ENCODE data around the gene PRDX3. TPM values are rescaled to one million over a fixed set of nuclear protein-coding genes. Genes with fewer than 3 reads are reported as not detected.
"Not testable (repeated sequence)": the region's sequence is repeated elsewhere in the genome, so short reads cannot be mapped to it uniquely, and the experiment has no call there.

Gene PRDX3
- total RNA-seq, 2 donors from 2014 or later = 222 to 246 TPM

DNA sequence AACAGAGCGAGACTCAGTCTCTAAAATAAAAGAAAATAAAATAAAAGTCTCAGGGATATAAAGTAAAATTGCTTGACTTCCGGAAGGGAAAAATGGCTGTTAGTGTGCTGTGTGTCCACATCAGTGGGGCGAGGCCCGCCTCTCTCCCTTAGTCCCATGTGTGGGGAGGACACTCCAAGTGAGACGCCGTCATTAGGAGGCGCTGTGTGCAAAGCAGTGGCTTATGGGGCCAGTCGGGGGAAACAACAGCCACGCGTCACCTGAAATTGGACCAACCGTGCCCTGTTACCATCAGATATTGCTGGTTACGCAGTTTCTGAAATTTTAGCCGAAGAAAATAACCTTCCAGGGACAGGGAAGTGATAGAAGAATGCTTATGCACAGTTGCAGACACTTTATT lies 28.9 kb downstream of the PRDX3 start:
- Mint-ChIP-seq H3K27ac (no peak overlapping the region), H3K36me3 (peaks cover 13 to 15% of the 10 kb centered on the region in 2 donors), H3K9me3 (no peaks in the 10 kb centered on the region)
- ATAC-seq = no peak
- DNase-seq (ENCODE audit: low spot score in 2 of 2) = peak in 1 of 2 donors; percentile 33

GRCh38 chr10:119149157-119149556 lies 29.5 kb downstream of the PRDX3 start:
- DNase-seq (ENCODE audit: low spot score in 2 of 2) (no peak), ATAC-seq (no peak)
- Mint-ChIP-seq H3K9me3 (no peaks in the 10 kb centered on the region), H3K36me3 (peaks cover 9 to 13% of the 10 kb centered on the region in 2 donors), H3K27ac (no peak overlapping the region)

GRCh38 chr10:119143657-119144056 lies 35.0 kb downstream of the PRDX3 start:
- no peak overlapping the region for H3K27ac Mint-ChIP-seq
- H3K36me3 Mint-ChIP-seq = no peaks in the 10 kb centered on the region
- ATAC-seq (no peak), DNase-seq (ENCODE audit: low spot score in 2 of 2) (no peak)
- H3K9me3 Mint-ChIP-seq = no peaks in the 10 kb centered on the region

GRCh38 chr10:119140603-119141245 lies 37.9 kb downstream of the PRDX3 start:
- DNase-seq (ENCODE audit: low spot score in 2 of 2) (no peak), ATAC-seq (no peak)
- no peaks in the 10 kb centered on the region for H3K9me3 Mint-ChIP-seq
- no peak overlapping the region for H3K27ac Mint-ChIP-seq
- H3K36me3 Mint-ChIP-seq = no peaks in the 10 kb centered on the region

- DNase-seq (ENCODE audit: low spot score in 2 of 2) (peak in 1 of 2 donors; percentile 44), ATAC-seq (peak; percentile 73 to 75)
- Mint-ChIP-seq H3K27ac (peak overlapping the region; percentile 18 to 24), H3K9me3 (no peaks in the 10 kb centered on the region), H3K36me3 (peaks cover 0 to 5% of the 10 kb centered on the region in 2 donors)
These were observed 39.0 kb downstream of the PRDX3 start for GRCh38 chr10:119139464-119140067.

- H3K27ac Mint-ChIP-seq = peak overlapping the region; percentile 18 to 24
- DNase-seq (ENCODE audit: low spot score in 2 of 2) (no peak), ATAC-seq (no peak)
- peaks cover 0 to 3% of the 10 kb centered on the region in 2 donors for H3K9me3 Mint-ChIP-seq
- peaks cover 5 to 13% of the 10 kb centered on the region in 2 donors for H3K36me3 Mint-ChIP-seq
These were observed 40.0 kb downstream of the PRDX3 start for GRCh38 chr10:119138346-119139306.

- H3K9me3 Mint-ChIP-seq; DNase-seq (ENCODE audit: low spot score in 2 of 2); ATAC-seq: not testable (repeated sequence)
- Mint-ChIP-seq H3K36me3 (peaks cover 11 to 20% of the 10 kb centered on the region in 2 donors), H3K27ac (peak overlapping the region in 1 of 2 donors; percentile 24)
These were observed 40.7 kb downstream of the PRDX3 start for GRCh38 chr10:119137878-119138277.

GRCh38 chr10:119136084-119136483 lies 42.5 kb downstream of the PRDX3 start:
- H3K27ac Mint-ChIP-seq = no peak overlapping the region
- H3K36me3 Mint-ChIP-seq = peaks cover 22 to 34% of the 10 kb centered on the region in 2 donors

GRCh38 chr10:119135513-119135881 lies 43.1 kb downstream of the PRDX3 start:
- H3K36me3 Mint-ChIP-seq = peaks cover 28 to 40% of the 10 kb centered on the region in 2 donors
- peaks cover 3 to 4% of the 10 kb centered on the region in 2 donors for H3K9me3 Mint-ChIP-seq
- peak overlapping the region; percentile 29 to 32 for H3K27ac Mint-ChIP-seq
- DNase-seq (ENCODE audit: low spot score in 2 of 2) = no peak
- ATAC-seq = peak in 1 of 2 donors; percentile 10

More at GRCh38 chr10:119136084-119136483, 42.5 kb downstream of the PRDX3 start:
- no peak for DNase-seq (ENCODE audit: low spot score in 2 of 2)
- H3K9me3 Mint-ChIP-seq = peaks cover 0 to 4% of the 10 kb centered on the region in 2 donors
- no peak for ATAC-seq

DNA sequence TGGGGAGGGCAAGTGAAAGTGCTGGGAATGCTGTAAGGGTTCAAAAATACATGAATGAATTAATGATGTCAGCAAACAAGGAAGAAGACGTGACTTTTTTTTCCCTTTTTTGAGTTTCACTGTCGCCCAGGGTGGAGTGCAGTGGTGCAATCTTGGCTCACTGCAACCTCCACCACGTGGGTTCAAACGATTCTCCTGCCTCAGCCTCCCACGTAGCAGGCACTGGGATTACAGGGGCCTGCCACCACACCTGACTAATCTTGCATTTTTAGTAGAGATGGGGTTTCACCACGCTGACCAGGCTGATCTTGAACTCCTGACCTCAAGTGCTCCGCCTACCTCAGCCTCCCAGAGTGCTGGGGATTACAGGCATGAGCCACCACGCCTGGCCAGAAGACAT lies 44.7 kb downstream of the PRDX3 start:
- peak; percentile 5 to 68 for ATAC-seq
- peaks cover 36 to 54% of the 10 kb centered on the region in 2 donors for H3K36me3 Mint-ChIP-seq
- H3K27ac Mint-ChIP-seq = peak overlapping the region; percentile 93 to 94
- peak in 1 of 2 donors; percentile 72 for DNase-seq (ENCODE audit: low spot score in 2 of 2)
- H3K9me3 Mint-ChIP-seq = peaks cover 3 to 4% of the 10 kb centered on the region in 2 donors

- H3K36me3 Mint-ChIP-seq = peaks cover 36 to 57% of the 10 kb centered on the region in 2 donors
These were observed 45.9 kb downstream of the PRDX3 start for GRCh38 chr10:119132521-119133345.

DNA sequence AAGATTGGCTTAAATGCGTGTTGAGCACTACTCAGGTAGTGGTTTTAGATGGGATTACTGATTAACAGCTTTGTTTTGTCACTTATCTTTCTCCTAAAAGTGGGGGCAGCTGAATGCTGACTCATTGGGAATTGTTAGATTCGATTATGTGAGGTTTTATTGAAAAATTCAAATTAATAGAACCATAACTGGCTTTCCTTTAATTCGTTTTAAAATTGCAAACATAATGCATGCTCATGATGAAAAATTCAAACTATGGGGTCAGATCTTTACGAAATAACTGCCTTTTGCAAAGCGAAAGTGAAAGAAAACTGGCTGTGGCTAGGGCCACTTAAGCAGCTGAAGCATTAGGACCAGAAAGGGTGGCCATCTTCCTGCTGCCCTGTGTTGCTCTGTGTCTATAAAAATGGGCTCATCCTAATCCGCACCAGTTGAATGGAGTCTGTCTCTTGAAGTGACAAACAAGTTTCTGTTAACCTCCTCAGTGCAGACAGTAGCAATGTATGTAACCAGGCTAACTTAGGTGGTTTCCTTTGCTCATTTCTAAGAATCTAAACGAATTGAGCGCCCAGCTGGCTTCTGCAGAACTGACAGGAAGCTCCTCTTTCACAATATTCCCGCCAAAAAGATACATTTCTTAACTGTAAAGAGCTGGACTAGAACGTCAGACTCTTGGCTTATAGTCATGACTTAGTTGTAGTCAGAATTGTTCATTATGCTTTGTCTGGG lies 46.9 kb downstream of the PRDX3 start:
- Mint-ChIP-seq H3K36me3 (peaks cover 36 to 57% of the 10 kb centered on the region in 2 donors), H3K27ac (peak overlapping the region; percentile 94 to 99), H3K9me3 (peaks cover 3 to 4% of the 10 kb centered on the region in 2 donors)
- DNase-seq (ENCODE audit: low spot score in 2 of 2) (peak in 1 of 2 donors; percentile 45), ATAC-seq (peak; percentile 81 to 89)

More at GRCh38 chr10:119132521-119133345, 45.9 kb downstream of the PRDX3 start:
- ATAC-seq (no peak), DNase-seq (ENCODE audit: low spot score in 2 of 2) (no peak)
- Mint-ChIP-seq H3K9me3 (peaks cover 3 to 4% of the 10 kb centered on the region in 2 donors), H3K27ac (peak overlapping the region; percentile 94 to 99)

- peak overlapping the region; percentile 72 to 94 for H3K27ac Mint-ChIP-seq
- DNase-seq (ENCODE audit: low spot score in 2 of 2) (no peak), ATAC-seq (no peak)
- peaks cover 3 to 4% of the 10 kb centered on the region in 2 donors for H3K9me3 Mint-ChIP-seq
- H3K36me3 Mint-ChIP-seq = peaks cover 45 to 60% of the 10 kb centered on the region in 2 donors
These were observed 48.9 kb downstream of the PRDX3 start for GRCh38 chr10:119129721-119130120.

- DNase-seq (ENCODE audit: low spot score in 2 of 2) (no peak), ATAC-seq (no peak)
- peaks cover 21 to 31% of the 10 kb centered on the region in 2 donors for H3K36me3 Mint-ChIP-seq
- peaks cover 0 to 3% of the 10 kb centered on the region in 2 donors for H3K9me3 Mint-ChIP-seq
- peak overlapping the region in 1 of 2 donors; percentile 29 for H3K27ac Mint-ChIP-seq
These were observed 52.7 kb downstream of the PRDX3 start for GRCh38 chr10:119125942-119126341.

GRCh38 chr10:119120875-119121274 lies 57.7 kb downstream of the PRDX3 start:
- no peak for DNase-seq (ENCODE audit: low spot score in 2 of 2)
- H3K27ac Mint-ChIP-seq = no peak overlapping the region
- H3K9me3 Mint-ChIP-seq = no peaks in the 10 kb centered on the region
- peaks cover 2 to 3% of the 10 kb centered on the region in 2 donors for H3K36me3 Mint-ChIP-seq
- ATAC-seq = no peak

All from activated naive CD4-positive, alpha-beta T cell treated with anti-CD3 and anti-CD28 coated beads, Interleukin-2, amount 50 U/mL, for 72 hours (primary cell).